Measurements from ENCODE around the gene ATP2C2. TPM values are rescaled to one million over a fixed set of nuclear protein-coding genes. Genes with fewer than 3 reads are reported as not detected.

ATP2C2 gene
- total RNA-seq, 1 experiment from 2014 or later: not detected

DNA sequence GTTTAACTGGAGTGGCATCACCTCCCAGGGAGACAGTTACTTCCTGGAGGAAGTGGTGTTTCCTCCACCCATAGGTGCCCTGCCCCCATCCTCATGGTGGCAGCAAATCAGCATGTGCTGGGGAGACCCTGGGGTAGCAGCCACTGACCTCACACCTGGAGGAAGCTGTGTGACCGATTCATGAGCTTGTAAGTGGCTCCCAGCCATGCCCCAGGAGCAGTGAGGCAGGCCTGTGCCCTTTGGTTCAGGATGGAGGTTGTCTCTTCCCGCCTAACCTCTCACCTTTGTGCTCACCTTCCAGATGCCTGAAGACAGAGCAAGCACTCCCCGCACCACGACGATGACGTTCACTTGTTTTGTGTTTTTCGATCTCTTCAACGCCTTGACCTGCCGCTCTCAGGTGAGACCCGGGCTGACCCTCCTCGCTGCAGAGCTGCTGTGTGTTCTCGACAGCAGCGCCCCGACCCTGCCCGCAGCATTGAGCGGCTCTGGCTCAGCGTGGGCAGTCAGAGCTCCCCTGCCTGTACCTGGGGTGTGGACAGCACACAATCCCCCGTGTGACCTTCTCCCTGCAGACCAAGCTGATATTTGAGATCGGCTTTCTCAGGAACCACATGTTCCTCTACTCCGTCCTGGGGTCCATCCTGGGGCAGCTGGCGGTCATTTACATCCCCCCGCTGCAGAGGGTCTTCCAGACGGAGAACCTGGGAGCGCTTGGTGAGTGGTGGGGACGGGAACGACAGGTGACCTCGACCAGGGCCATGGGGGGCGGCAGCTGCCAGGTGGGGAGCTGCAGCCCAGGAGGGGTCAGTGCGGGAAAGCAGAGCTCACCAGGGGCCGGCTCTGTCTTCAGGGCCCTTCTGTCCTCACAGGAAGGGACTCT lies 93.3 kb downstream of the ATP2C2 start:
- Histone ChIP-seq H3K4me1 (ENCODE audit: insufficient read depth, low read length, poor library complexity, severe bottlenecking) (no peaks in the 10 kb centered on the region), H3K9me3 (ENCODE audit: low read depth, low read length, poor library complexity, severe bottlenecking) (peaks cover 1% of the 10 kb centered on the region), H3K4me3 (ENCODE audit: low read depth, low read length, poor library complexity, severe bottlenecking) (no peak overlapping the region), H3K27ac (ENCODE audit: low read depth, low read length, poor library complexity, severe bottlenecking) (no peak overlapping the region), H3K27me3 (replicated peaks; ENCODE audit: insufficient read depth, low read depth, low read length, poor library complexity) (no peaks in the 10 kb centered on the region), H3K36me3 (ENCODE audit: insufficient read depth, low read length, poor library complexity, severe bottlenecking) (no peaks in the 10 kb centered on the region)
- ChIA-PET CTCF (no interaction called here), POLR2A (ENCODE audit: low non-redundant PET) (no interaction called here)
- intact Hi-C loops (cut with micrococcal nuclease; ENCODE audit: unreplicated experiment): no loop called here
- no peak for DNase-seq (ENCODE audit: low spot score)
- no TSS peak for BruUV-seq (replicated peaks)
- no peak for TF ChIP-seq EZH2 (IDR thresholded peaks at IDR 0.05; ENCODE audit: borderline replicate concordance, low read depth, low read length, poor library complexity, severe bottlenecking)
- TF ChIP-seq, protein P1, sequence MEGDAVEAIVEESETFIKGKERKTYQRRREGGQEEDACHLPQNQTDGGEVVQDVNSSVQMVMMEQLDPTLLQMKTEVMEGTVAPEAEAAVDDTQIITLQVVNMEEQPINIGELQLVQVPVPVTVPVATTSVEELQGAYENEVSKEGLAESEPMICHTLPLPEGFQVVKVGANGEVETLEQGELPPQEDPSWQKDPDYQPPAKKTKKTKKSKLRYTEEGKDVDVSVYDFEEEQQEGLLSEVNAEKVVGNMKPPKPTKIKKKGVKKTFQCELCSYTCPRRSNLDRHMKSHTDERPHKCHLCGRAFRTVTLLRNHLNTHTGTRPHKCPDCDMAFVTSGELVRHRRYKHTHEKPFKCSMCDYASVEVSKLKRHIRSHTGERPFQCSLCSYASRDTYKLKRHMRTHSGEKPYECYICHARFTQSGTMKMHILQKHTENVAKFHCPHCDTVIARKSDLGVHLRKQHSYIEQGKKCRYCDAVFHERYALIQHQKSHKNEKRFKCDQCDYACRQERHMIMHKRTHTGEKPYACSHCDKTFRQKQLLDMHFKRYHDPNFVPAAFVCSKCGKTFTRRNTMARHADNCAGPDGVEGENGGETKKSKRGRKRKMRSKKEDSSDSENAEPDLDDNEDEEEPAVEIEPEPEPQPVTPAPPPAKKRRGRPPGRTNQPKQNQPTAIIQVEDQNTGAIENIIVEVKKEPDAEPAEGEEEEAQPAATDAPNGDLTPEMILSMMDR (conservative IDR thresholded peaks at IDR 0.05; ENCODE audit: low read depth, low read length): no peak

DNA sequence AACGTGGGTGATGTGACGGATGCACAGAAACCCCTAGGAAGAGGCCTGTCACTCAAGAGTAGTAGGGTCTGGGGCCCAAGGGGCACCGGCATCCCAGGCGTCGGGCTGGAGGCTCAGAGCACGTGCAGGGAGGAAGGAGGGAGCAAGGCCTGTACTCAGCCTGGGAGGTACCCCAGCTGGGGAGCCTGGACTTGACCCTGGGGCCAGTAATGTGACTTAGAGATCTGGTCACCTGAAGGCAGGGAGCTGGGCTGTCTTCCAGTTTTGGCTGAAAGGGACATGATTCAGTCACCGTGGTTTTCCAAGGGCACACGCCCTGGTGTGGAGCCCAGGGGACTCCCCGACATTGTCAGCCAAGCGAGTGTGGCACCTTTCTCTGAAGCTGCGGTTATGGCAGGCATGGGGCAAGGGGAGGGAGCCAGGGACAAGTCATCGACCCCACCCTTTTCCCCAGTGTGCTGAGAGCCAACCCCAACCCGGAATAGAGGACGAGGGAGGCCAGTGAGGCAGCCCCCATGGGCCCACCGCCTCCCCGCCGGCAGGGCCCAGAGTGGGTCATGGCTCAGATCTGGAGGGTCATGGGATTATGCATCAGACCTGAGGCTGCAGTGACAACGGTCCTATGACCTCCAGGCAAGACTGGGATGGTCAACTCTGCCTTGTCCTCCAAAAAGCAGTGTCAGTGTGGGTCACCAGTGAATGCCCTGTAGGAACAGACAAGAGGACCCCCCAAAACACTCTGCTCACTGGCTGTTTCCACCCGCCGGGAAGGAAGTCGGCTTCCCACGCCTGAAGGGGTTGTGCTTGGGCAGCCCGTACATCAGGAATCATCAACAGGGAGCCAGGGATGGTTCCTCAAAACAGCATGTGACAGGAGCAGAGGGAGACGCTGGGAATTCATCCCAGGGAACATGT lies 94.2 kb downstream of the ATP2C2 start:
- Histone ChIP-seq H3K36me3 (ENCODE audit: insufficient read depth, low read length, poor library complexity, severe bottlenecking) (no peaks in the 10 kb centered on the region), H3K4me3 (ENCODE audit: low read depth, low read length, poor library complexity, severe bottlenecking) (no peak overlapping the region), H3K9me3 (ENCODE audit: low read depth, low read length, poor library complexity, severe bottlenecking) (peaks cover 8% of the 10 kb centered on the region), H3K27me3 (replicated peaks; ENCODE audit: insufficient read depth, low read depth, low read length, poor library complexity) (no peaks in the 10 kb centered on the region), H3K4me1 (ENCODE audit: insufficient read depth, low read length, poor library complexity, severe bottlenecking) (no peaks in the 10 kb centered on the region), H3K27ac (ENCODE audit: low read depth, low read length, poor library complexity, severe bottlenecking) (no peak overlapping the region)
- ChIA-PET POLR2A (ENCODE audit: low non-redundant PET) (no interaction called here), CTCF (no interaction called here)
- DNase-seq (ENCODE audit: low spot score): no peak
- no peak for TF ChIP-seq EZH2 (IDR thresholded peaks at IDR 0.05; ENCODE audit: borderline replicate concordance, low read depth, low read length, poor library complexity, severe bottlenecking)
- TF ChIP-seq, protein P1 (conservative IDR thresholded peaks at IDR 0.05; ENCODE audit: low read depth, low read length): no peak
- intact Hi-C loops (cut with micrococcal nuclease; ENCODE audit: unreplicated experiment): no loop called here
- no TSS peak for BruUV-seq (replicated peaks)

DNA sequence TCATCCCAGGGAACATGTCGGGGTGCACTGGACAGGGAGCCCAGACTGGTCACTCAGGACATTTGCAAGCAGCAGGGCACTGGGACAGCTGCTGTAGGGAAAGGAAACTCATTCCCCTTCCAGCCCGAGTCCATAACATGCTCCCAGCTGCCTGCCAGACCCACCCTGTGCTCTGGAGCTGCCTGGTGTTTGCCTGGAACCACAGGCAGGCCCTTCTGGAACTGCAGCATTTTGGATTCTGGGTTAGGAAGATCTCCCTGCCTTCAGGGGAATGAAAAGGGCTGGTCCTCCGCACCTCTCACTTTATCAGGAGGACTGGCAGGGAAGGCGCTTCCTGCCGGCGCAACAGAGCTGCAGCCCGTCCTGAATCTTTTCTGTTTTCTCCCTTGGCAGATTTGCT lies 94.9 kb downstream of the ATP2C2 start:
- no peak overlapping the region for H3K4me3 ChIP-seq (ENCODE audit: low read depth, low read length, poor library complexity, severe bottlenecking)
- BruUV-seq (replicated peaks): no TSS peak
- H3K27me3 ChIP-seq (replicated peaks; ENCODE audit: insufficient read depth, low read depth, low read length, poor library complexity): no peaks in the 10 kb centered on the region
- H3K4me1 ChIP-seq (ENCODE audit: insufficient read depth, low read length, poor library complexity, severe bottlenecking): no peaks in the 10 kb centered on the region
- H3K9me3 ChIP-seq (ENCODE audit: low read depth, low read length, poor library complexity, severe bottlenecking): peaks cover 12% of the 10 kb centered on the region
- DNase-seq (ENCODE audit: low spot score): no peak
- CTCF ChIA-PET: no interaction called here
- TF ChIP-seq EZH2 (IDR thresholded peaks at IDR 0.05; ENCODE audit: borderline replicate concordance, low read depth, low read length, poor library complexity, severe bottlenecking): no peak
- TF ChIP-seq, protein P1 (conservative IDR thresholded peaks at IDR 0.05; ENCODE audit: low read depth, low read length): no peak
- POLR2A ChIA-PET (ENCODE audit: low non-redundant PET): no interaction called here
- no peaks in the 10 kb centered on the region for H3K36me3 ChIP-seq (ENCODE audit: insufficient read depth, low read length, poor library complexity, severe bottlenecking)
- no peak overlapping the region for H3K27ac ChIP-seq (ENCODE audit: low read depth, low read length, poor library complexity, severe bottlenecking)
- intact Hi-C loops (cut with micrococcal nuclease; ENCODE audit: unreplicated experiment): no loop called here
